SW 1271 (cell line): Measurements from ENCODE around the gene SHBG.
A peak's percentile ranks its signal among the peaks of the same experiment; 100 is the strongest.
"Not testable (repeated sequence)": the region's sequence is repeated elsewhere in the genome, so short reads cannot be mapped to it uniquely, and the experiment has no call there.

Experiments
- DNase-seq, 2 experiments: peaks; one replicate each; lab custom pipeline; 2025; lab: John Stamatoyannopoulos, UW

Gene SHBG

DNA sequence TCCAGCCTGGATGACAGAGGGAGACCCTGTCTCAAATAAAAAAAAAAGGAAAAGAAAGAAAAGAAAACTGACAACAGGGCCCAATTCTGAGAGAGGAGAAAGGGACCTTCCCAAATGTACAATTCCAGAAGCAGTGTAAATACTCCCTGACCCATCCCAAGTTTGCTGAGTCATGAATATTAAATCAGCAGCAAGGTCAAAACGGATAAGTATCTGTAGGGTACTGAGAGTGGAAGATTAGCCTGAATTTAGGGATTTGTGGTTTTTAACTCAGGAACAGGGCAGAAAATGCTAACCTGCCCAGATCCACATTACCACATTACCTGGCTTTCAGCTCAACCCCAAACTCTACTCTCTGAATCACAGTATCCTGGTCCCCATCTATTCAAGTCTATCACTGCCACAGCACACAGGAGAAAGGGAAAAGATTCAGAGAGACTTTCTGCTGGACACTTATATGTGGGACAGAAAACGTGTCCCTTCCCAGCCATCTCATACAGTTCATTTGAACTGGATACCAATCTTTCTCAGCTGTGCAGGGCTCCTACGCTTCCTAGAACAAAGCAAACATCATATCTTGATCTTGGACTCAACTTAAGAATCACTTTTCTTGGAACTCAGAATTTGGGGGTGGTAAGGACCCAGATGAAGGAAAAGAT is 18.2 kb upstream of the SHBG start:
- DNase-seq: no peak

GRCh38 chr17:7612294-7612640 is 17.7 kb upstream of the SHBG start:
- no peak for DNase-seq

- peak in 1 of 2 experiments; percentile 41 for DNase-seq
These were observed 16.0 kb upstream of the SHBG start for GRCh38 chr17:7613769-7614424.

GRCh38 chr17:7614425-7615264 is 15.3 kb upstream of the SHBG start, which contains the start of gene FXR2:
Gene FXR2, minus strand, starts transcription at chr17:7614897. Its CDS starts 365 bp downstream, at chr17:7614532.
- DNase-seq: peak; percentile 98 to 99

- no peak for DNase-seq
These were observed 14.6 kb upstream of the SHBG start for GRCh38 chr17:7615265-7615747.

- DNase-seq: no peak
These were observed 11.3 kb upstream of the SHBG start for GRCh38 chr17:7618608-7619007.

DNA sequence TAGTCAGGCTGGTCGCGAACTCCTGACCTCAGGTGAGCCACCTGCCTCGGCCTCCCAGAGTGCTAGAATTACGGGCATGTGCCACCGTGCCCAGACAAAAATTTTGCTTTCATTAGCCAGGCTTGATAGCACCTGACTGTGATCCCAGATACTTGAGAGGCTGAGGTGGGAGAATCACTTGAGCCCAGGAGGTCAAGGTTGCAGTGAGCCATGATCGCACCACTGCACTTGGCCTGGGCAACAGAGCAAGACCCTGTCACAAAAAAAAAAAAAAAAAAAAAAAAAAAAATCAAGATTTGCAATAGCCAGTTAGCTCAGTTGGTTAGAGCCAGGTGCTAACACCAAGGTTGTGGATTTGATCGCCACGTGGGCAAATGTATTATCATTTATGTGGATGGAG is 9.1 kb upstream of the SHBG start:
- no peak for DNase-seq

- no peak for DNase-seq
These were observed 6.3 kb upstream of the SHBG start for GRCh38 chr17:7623661-7624060.

DNA sequence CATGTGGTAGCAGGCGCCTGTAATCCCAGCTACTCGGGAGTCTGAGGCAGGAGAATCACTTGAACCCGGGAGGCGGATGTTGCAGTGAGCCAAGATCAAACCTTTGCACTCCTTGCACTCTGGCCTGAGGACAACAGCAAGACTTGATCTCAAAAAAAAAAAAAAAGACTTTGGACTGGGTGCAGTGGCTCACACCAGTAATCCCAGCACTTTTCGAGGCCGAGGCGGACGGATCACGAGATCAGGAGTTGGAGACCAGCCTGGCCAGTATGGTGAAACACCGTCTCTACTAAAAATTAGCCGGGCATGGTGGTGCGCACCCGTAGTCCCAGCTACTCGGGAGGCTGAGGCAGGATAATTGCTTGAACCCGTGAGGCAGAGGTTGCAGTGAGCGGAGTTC is 4.2 kb upstream of the SHBG start:
- DNase-seq: not testable (repeated sequence)

DNA sequence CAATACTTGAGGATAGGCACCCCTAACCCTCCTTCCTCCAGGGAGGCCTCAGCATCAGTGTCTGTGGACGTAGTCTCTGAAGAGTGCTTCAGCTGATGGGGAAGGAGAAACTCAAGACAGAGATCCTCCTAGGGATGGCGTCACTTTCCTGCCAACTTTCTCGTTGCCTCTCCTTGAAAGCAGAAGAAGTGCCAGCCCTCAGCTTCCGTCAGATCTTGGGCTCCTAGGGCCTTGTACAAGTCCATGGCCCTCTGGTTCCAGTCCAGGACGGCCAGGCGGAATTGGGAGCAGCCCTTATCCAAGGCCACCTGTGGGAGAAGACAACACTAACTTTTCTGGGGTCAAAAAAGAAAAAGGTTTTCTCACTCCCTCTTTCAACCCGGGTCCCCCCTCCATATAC is 3.6 kb upstream of the SHBG start:
- DNase-seq: no peak

DNA sequence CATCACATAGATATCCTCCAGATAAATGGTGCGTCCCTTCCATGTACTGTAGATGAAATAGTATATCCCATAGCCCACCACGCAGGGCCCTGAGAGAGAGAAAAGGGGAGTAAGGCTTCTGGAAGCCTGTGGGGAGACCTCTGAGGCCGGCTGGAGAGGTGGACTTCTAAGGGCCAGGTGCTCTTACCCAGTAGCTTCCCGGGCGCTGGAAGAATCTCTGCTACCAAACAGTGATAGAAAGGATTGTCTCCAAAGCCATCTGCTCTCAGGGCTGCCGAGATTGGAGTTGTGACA is 3.0 kb upstream of the SHBG start:
- no peak for DNase-seq

GRCh38 chr17:7627250-7628121 is 2.4 kb upstream of the SHBG start, which contains the start of gene SAT2:
Gene SAT2, minus strand, starts transcription at chr17:7627821. Its CDS starts 186 bp downstream, at chr17:7627635.
- peak; percentile 84 to 86 for DNase-seq

DNA sequence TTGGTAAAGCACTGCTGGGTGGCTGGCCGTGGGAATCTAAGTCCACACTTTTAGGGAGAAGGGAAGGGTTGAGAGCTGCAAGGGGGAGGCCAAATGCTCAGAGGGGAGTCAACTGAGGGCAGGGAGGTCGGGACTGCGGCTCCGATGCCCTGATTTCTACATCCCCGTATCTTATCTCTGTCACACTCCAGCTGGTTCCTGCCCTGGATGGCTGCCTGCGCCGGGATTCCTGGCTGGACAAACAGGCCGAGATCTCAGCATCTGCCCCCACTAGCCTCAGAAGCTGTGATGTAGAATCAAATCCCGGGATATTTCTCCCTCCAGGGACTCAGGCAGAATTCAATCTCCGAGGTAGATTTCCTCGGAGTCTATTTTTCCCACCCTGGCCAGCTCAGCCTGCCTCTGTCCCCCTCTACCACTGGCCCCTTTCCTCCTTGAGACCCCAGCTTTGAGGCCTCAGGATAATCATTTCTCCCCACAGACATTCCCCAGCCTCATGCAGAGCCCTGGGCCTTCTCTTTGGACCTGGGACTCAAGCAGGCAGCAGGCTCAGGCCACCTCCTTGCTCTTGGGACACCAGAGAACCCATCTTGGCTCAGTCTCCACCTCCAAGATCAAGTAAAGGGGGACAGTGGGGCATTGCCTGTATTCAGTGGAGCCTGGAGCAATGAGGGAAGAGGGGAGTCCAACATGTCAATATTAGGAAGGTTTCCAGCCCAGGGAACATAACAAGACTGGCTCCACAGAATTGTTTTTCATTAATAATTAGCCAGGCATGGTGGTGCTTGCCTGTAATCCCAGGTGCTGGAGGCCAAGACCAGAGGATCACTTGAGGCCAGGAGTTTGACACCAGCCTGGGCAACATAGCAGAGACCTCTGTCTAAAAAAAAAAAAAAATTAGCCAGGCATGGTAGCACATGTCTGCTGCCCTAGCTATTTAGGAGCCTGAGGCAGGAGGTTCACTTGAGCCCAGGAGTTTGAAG is 1.8 kb downstream of the SHBG start:
- no peak for DNase-seq

DNA sequence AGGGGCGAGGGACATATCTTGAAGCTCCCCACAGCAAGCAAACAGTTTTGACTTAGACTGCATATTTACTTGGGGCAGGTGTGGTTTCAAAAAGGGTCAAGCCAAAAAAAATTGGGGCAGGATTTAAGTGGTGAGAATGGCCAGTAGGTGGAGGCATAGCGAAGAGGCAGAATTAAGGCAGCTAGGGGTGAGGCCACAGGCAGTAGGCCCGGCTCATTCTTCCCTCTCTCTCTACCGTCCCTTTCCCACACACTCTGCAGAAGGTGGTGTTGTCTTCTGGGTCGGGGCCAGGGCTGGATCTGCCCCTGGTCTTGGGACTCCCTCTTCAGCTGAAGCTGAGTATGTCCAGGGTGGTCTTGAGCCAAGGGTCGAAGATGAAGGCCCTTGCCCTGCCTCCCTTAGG is 2.6 kb downstream of the SHBG start:
- peak in 1 of 2 experiments; percentile 25 for DNase-seq

- DNase-seq: no peak
These were observed 3.2 kb downstream of the SHBG start for GRCh38 chr17:7633093-7633492.

- no peak for DNase-seq
These were observed 4.4 kb downstream of the SHBG start for GRCh38 chr17:7634384-7634783.

- no peak for DNase-seq
These were observed 6.2 kb downstream of the SHBG start for GRCh38 chr17:7636163-7636562.

DNA sequence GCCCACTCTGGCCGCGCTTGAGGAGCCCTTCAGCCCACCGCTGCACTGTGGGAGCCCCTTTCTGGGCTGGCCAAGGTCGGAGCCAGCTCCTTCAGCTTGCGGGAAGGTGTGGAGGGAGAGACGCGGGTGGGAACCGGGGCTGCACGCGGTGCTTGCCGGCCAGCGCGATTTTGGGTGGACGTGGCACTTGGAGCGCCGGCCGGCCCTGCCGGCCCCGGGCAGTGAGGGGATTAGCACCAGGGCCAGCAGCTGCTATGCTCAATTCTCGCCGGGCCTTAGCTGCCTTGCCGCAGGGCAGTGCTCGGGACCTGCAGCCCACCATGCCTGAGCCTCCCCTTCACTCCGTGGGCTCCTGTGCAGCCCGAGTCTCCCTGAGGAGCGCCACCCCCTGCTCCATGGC is 10.8 kb downstream of the SHBG start:
- DNase-seq: no peak

GRCh38 chr17:7641635-7642034 is 11.7 kb downstream of the SHBG start:
- not testable (repeated sequence) for DNase-seq

- no peak for DNase-seq
These were observed 14.8 kb downstream of the SHBG start for GRCh38 chr17:7644775-7645174.

DNA sequence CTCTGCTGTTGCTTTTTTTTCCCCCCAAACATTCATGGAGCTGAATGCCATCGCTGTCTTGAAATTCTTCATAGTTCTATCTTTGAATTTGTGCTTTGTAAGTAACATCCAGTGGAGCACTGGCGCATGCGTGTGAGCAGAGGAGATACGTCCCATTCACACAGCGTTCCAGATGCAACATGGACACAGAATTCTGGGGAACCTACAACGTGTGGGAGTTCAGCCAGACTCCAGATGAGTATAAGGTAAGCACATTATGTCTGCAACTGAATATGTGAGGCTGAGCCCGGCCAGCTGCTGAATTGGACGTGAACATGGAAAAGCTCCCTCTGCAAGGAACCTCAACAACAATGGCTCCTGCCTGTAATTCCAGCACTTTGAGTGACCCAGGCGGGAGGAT is 16.5 kb downstream of the SHBG start:
- DNase-seq: no peak
